Chondrocyte (in vitro differentiated cells): ENCODE measurements around the gene RINT1. TPM values are rescaled to one million over a fixed set of nuclear protein-coding genes. Genes with fewer than 3 reads are reported as not detected.
"Not testable (repeated sequence)": the region's sequence is repeated elsewhere in the genome, so short reads cannot be mapped to it uniquely, and the experiment has no call there.

Source experiments
- DNase-seq: peaks from one replicate; pipeline ENCODE4 v3.0.0; 2021; ENCODE audit warnings: mixed read lengths, low spot score
- H3K27ac Mint-ChIP-seq: one replicate; pipeline ENCODE4 v1.8.0; 2021; ENCODE audit warnings: mild to moderate bottlenecking, moderate library complexity, mixed read lengths; ENCODE audit not compliant: unreplicated experiment
- H3K27me3 Mint-ChIP-seq: 2 replicates; pipeline ENCODE4 v1.8.0; 2021; ENCODE audit warnings: low read depth, mixed read lengths
- H3K36me3 Mint-ChIP-seq: 2 replicates; pipeline ENCODE4 v1.8.0; 2021; ENCODE audit warnings: low read depth, mixed read lengths
- H3K4me1 Mint-ChIP-seq: 2 replicates; pipeline ENCODE4 v1.8.0; 2021; ENCODE audit warnings: low read depth, mild to moderate bottlenecking, mixed read lengths
- H3K4me3 Mint-ChIP-seq: one replicate; pipeline ENCODE4 v1.8.0; 2021; ENCODE audit warnings: mild to moderate bottlenecking, moderate library complexity, mixed read lengths; ENCODE audit not compliant: unreplicated experiment
- H3K9me3 Mint-ChIP-seq: 2 replicates; pipeline ENCODE4 v1.8.0; 2021; ENCODE audit warnings: low read depth, mixed read lengths
- total RNA-seq: library from RNA; stranded (reverse); gene quantifications from 3 replicates; pipeline ENCODE4 v1.2.1, GENCODE V29; 2021
- TF ChIP-seq, protein P1 (sequence below): fragments of 200-600 bp; sonication (generic); IDR thresholded peaks from 2 replicates; pipeline ENCODE4 v1.5.0; 2021; ENCODE audit warnings: antibody characterized with exemption, mild to moderate bottlenecking, moderate library complexity

RINT1 gene
- total RNA-seq, 1 donor from 2014 or later: 18.0 TPM

DNA sequence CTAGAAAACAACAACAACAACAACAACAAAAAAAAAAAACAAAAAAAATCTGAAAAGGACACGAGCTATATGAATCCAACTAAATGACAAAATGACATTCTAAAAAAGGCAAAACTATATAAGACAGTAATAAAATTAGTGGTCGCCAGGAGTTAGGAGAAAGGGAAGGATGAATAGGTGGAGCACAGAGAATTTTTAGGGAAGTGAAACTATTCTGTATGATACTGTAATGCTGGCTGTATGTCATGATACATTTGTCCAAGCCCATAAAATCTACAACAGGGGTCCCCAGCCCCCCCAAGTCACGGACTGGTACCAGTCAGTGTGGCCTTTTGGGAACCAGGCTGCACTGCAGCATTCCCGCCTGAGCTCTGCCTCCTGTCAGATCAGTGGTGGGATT, 7.2 kb upstream of the RINT1 start:
- Mint-ChIP-seq H3K27ac (no peak overlapping the region), H3K9me3 (no peaks in the 10 kb centered on the region), H3K27me3 (no peaks in the 10 kb centered on the region), H3K4me3 (no peak overlapping the region), H3K4me1 (peaks cover 13% of the 10 kb centered on the region), H3K36me3 (no peaks in the 10 kb centered on the region)
- TF ChIP-seq, protein P1, sequence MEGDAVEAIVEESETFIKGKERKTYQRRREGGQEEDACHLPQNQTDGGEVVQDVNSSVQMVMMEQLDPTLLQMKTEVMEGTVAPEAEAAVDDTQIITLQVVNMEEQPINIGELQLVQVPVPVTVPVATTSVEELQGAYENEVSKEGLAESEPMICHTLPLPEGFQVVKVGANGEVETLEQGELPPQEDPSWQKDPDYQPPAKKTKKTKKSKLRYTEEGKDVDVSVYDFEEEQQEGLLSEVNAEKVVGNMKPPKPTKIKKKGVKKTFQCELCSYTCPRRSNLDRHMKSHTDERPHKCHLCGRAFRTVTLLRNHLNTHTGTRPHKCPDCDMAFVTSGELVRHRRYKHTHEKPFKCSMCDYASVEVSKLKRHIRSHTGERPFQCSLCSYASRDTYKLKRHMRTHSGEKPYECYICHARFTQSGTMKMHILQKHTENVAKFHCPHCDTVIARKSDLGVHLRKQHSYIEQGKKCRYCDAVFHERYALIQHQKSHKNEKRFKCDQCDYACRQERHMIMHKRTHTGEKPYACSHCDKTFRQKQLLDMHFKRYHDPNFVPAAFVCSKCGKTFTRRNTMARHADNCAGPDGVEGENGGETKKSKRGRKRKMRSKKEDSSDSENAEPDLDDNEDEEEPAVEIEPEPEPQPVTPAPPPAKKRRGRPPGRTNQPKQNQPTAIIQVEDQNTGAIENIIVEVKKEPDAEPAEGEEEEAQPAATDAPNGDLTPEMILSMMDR: no peak
- DNase-seq: no peak

DNA sequence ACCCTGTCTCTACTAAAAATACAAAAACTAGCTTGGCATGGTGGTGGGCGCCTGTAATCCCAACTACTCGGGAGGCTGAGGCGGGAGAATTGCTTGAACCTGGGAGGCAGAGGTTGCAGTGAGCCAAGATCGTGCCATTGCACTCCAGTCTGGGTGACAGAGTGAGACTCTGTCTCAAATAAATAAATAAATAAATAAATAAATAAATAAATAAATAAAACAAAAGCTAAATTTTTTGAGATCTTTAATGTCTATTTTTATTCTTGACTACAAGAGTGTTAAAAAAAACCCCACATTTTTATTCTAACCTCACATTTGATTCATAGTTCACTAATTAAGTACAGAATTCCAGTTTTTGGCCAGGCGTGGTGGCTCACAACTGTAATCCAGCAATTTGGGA, 4.3 kb upstream of the RINT1 start:
- H3K4me1 Mint-ChIP-seq, H3K4me3 Mint-ChIP-seq, H3K36me3 Mint-ChIP-seq, H3K9me3 Mint-ChIP-seq, DNase-seq, H3K27me3 Mint-ChIP-seq, H3K27ac Mint-ChIP-seq: not testable (repeated sequence)

DNA sequence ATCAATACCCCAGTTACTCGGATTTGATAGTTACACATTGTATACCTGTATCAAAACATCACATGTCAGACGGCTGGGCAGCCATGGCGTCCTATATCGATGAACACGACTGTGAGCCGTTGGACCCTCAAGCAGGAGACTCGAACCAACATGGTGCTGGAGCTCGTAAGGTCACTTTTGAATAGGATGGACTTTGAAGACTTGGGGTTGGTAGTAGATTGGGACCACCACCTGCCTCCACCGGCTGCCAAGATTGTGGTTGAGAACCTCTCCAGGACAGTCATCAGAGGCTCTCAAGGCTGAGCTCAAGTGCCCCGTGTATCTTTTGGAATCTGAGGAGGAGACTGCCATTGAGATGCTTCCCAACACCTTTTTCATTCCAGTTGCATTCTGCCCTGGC, 1.9 kb upstream of the RINT1 start:
- Mint-ChIP-seq H3K4me3 (no peak overlapping the region), H3K36me3 (no peaks in the 10 kb centered on the region), H3K27ac (no peak overlapping the region), H3K4me1 (peaks cover 18% of the 10 kb centered on the region), H3K27me3 (no peaks in the 10 kb centered on the region), H3K9me3 (no peaks in the 10 kb centered on the region)
- peak; percentile 56 for DNase-seq
- TF ChIP-seq, protein P1: no peak

- Mint-ChIP-seq H3K9me3 (no peaks in the 10 kb centered on the region), H3K4me3 (no peak overlapping the region), H3K36me3 (no peaks in the 10 kb centered on the region), H3K4me1 (peaks cover 18% of the 10 kb centered on the region), H3K27ac (no peak overlapping the region), H3K27me3 (no peaks in the 10 kb centered on the region)
- peak; percentile 35 for DNase-seq
- TF ChIP-seq, protein P1: no peak
Observed at GRCh38 chr7:105530546-105530945, 1.5 kb upstream of the RINT1 start.

GRCh38 chr7:105532709-105533460, 884 bp downstream of the RINT1 start:
- peak overlapping the region; percentile 82 for H3K27ac Mint-ChIP-seq
- no peak for DNase-seq
- peak overlapping the region; percentile 93 for H3K4me3 Mint-ChIP-seq
- H3K27me3 Mint-ChIP-seq: no peaks in the 10 kb centered on the region
- peaks cover 2% of the 10 kb centered on the region for H3K36me3 Mint-ChIP-seq
- H3K9me3 Mint-ChIP-seq: no peaks in the 10 kb centered on the region
- H3K4me1 Mint-ChIP-seq: peaks cover 18% of the 10 kb centered on the region
- TF ChIP-seq, protein P1: no peak

- H3K4me3 Mint-ChIP-seq: no peak overlapping the region
- H3K27ac Mint-ChIP-seq: no peak overlapping the region
- peaks cover 6% of the 10 kb centered on the region for H3K4me1 Mint-ChIP-seq
- peaks cover 14% of the 10 kb centered on the region for H3K36me3 Mint-ChIP-seq
- DNase-seq: no peak
- no peaks in the 10 kb centered on the region for H3K9me3 Mint-ChIP-seq
- no peaks in the 10 kb centered on the region for H3K27me3 Mint-ChIP-seq
- TF ChIP-seq, protein P1: no peak
Observed at GRCh38 chr7:105538339-105538738, 6.3 kb downstream of the RINT1 start.
